NCI-H82 treated with DMSO at 0.1 percent for 48 hours (cell line): ENCODE measurements around the gene ZYX.
"Not testable (repeated sequence)": the region's sequence is repeated elsewhere in the genome, so short reads cannot be mapped to it uniquely, and the experiment has no call there.

Experiments
- DNase-seq: peaks from one replicate; lab custom pipeline; 2025; ENCODE audit not compliant: unreplicated experiment; lab: John Stamatoyannopoulos, UW

Gene ZYX

DNA sequence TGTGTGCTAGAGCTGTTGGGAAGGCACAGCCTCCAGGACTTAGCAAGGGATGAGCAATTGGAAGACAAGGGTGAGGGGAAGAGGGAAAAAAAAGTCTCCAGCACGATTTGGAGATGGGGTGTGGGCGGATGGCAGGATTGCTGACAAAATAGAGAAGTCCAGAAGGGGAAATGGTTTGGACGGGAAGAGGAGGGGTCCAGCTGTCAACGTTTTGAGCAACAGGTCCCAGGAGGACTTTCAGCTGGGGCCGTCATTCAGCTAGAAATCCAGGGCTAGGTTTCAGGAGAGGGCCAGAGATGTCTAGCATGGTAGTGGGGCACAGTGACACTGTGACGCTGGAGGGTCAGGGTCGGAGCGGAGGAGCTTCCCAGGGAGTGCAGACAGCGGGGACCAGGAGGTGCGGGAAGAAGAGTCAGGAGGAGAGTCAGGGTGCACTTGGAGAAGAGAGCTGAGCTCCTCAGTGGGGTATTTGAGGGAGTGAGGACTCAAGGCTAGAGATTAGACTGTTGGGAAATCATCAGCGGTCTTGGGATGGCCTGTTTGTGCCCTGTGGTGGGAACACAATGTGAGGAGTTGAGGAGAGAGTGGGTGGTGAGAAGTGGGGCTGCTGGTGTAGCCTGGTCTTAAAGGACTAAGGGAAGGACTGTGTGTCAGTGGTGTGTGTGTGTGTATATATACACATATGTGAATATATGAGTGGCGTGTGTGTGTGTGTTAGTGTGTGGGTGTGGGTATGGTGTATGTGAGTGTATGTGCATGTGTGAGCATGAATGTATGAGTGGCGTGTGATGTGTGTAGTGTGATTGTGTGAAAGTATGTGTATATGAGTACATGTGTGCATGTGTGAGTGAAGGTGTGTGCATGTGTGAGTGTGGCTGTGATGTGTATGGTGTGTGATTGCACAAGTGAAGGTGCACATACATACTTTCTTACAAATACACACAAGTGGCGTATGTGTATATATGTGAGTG lies 3.8 kb downstream of the ZYX start:
- DNase-seq: no peak

DNA sequence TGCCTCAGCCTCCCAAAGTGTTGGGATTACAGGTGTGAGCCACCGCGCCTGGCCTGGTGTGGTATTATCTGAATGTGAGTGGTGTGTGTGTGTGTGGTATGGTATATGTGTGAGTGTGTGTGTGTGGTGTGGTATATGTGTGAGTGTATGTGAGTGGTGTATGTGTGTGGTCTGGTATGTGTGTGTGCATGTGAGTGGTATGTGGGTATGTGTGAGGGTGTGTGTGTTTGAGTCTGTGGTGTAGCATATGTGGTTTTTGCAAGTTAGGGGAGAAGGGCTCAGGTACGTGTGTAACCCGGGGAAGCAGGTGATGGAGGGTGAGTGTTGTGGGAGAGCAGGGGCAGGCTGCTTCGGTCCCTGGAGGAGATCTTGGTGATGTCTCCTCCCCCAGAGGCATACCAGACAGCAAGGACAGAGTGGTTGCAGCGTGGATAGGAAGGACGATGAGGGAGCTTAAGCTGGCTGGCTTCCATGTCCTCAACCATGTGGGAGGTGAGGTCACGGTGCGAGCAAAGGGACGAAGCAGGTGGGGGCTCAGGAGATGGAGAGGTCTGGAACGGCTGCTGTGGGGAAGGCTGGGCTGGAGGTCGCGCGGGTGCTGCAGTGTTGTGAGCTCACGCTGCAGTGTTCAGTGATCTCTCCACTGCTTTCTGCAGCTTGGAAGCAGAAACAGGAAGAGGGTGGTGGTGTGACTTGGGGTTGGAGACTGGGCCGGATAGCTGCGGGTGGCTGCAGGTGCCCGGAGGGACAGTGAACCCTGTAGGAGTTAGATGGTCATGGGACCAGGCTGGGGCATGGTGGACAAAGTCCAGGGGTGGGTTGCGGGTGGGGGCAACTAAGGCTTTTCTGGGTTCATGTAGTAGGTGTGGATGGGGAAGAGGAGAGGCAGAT lies 5.0 kb downstream of the ZYX start:
- no peak for DNase-seq

DNA sequence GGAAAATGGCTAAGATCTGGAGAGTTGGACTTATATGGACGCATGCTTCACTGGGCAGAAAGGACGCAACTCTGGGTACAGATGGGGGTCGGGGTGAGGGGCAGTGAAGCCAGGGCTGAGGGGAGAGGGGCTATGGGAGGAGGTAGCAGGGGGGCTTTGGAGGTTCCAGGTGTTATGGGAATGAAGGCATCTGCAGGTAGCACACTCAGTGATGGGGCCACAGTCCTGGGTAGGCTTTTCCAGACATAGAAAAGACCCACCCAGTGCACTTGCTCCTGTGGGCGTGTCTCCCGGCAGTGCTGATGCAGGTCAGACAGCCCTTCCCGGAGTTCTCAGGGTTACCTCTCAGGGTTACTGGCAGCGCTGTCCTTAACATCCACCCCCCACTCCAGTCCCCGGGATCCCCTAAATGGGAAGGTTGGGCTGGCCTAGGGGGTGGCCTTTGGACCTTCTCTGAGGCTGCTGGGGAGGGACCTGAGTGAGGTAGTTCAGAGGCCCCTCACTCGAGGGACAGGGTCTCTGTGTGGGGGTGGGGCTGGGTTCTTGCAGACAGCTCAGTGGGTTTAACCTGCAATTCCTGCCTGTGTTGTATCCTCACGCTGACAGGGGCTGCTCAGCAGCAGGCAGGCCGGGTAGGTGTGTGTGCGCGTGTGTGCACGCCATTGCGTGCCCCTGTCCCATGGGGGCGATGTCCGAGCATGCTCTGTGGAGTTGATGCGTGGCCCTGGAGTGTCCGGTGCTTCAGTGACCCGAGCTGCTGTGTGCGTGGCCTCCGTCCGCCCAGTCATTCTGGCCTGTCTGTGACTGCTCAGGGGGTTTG lies 6.2 kb downstream of the ZYX start:
- no peak for DNase-seq

DNA sequence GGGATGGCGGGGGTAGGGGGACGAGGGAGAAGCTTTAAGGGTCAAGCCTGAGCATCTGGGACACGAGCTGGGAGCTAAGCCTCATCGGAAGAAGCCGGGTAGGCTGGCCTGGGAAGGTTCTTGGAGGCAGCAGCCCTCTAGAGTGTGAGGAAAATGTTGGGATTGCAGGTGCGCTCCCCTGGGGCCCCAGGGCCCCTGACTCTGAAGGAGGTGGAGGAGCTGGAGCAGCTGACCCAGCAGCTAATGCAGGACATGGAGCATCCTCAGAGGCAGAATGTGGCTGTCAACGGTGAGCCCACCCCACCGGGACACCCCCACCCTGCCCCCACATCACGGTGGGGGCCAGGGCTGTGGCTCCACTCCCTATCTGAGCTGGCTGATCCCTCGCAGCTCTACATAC lies 6.9 kb downstream of the ZYX start:
- no peak for DNase-seq

DNA sequence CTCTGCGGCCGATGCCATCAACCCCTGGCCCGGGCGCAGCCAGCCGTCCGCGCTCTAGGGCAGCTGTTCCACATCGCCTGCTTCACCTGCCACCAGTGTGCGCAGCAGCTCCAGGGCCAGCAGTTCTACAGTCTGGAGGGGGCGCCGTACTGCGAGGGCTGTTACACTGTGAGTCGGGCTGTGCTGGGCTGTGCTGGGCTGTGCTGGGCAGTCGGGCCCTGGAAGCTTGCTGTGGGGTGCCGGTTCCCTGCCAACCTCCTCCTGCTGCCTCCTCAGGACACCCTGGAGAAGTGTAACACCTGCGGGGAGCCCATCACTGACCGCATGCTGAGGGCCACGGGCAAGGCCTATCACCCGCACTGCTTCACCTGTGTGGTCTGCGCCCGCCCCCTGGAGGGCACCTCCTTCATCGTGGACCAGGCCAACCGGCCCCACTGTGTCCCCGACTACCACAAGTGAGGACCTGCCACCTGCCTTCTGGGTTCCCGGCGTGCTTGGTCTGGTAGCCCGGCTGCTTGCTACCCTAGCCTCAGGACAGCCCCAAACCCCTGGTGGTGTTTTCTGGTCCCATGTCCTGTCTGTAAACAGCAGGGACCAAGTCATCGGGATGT lies 7.5 kb downstream of the ZYX start:
- no peak for DNase-seq

DNA sequence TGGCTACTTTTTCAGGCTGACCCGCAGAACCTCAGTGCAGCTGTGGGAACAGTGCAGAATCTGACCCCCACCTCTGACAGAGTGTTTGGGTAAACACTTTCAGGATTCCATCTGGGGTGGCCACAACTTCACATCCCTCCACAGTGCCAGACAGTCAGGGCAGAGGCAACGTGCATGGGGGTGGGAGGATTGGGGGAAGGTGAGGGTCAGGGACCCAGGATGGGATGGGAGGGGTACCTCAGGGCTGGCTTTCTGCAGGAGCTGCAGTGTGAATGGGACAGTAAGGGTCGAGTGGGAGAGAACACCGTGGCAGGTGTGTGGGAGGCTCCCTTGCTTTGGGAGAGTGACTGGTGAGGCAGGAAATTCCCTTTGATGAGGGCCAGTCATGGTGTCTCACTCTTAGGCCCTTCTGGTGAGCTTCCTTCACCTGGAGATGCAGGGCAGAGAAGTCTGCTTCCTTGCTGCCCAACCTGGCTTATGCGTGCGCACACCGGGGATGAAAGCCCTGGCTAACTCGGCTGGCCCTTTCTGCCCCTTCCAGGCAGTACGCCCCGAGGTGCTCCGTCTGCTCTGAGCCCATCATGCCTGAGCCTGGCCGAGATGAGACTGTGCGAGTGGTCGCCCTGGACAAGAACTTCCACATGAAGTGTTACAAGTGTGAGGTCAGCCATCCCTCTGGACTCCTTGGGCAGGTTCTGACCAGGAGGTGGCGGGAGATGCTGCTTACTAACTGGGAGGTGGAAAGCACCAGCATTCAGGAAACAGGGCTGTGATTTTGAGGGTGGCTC lies 8.4 kb downstream of the ZYX start:
- DNase-seq: no peak

DNA sequence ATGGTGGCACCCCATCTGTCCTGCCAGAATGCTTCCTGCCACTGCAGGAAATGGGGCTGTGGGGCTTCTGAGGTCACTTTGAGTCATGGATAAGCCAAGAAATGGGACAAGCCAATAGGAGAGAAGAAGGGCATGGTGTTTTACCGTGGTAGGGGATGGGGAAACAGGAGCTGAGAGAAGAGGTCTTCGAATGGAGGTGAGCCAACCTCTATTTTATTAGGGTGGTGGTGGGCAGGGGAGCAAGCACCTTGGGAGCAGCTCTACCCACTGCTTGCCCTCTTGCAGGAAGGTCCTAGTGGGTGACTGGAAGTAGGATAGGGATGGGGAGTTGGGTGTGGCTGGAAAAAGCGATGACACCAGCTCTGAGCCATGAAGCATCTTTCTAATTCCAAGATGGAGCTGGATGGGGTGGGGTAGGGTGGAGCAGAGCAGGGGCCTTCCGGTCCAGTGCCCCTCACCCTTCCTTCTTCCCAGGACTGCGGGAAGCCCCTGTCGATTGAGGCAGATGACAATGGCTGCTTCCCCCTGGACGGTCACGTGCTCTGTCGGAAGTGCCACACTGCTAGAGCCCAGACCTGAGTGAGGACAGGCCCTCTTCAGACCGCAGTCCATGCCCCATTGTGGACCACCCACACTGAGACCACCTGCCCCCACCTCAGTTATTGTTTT lies 9.1 kb downstream of the ZYX start:
- no peak for DNase-seq

DNA sequence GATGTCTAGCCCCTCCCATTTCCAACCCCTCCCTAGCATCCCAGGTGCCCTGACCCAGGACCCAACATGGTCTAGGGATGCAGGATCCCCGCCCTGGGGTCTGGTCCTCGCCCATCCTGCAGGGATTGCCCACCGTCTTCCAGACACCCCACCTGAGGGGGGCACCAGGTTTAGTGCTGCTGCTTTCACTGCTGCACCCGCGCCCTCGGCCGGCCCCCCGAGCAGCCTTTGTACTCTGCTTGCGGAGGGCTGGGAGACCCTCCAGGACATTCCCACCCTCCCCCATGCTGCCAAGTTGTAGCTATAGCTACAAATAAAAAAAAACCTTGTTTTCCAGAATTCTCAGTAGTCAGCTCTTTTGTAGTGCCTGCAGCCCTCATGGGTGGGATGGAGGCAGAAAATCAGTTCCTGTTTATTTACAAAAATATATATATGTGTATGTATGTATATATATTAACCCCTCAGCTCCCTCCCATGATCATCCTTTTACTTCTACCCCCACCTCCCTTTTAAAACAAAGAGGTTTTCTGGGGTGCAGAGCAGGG lies 9.7 kb downstream of the ZYX start:
- no peak for DNase-seq

DNA sequence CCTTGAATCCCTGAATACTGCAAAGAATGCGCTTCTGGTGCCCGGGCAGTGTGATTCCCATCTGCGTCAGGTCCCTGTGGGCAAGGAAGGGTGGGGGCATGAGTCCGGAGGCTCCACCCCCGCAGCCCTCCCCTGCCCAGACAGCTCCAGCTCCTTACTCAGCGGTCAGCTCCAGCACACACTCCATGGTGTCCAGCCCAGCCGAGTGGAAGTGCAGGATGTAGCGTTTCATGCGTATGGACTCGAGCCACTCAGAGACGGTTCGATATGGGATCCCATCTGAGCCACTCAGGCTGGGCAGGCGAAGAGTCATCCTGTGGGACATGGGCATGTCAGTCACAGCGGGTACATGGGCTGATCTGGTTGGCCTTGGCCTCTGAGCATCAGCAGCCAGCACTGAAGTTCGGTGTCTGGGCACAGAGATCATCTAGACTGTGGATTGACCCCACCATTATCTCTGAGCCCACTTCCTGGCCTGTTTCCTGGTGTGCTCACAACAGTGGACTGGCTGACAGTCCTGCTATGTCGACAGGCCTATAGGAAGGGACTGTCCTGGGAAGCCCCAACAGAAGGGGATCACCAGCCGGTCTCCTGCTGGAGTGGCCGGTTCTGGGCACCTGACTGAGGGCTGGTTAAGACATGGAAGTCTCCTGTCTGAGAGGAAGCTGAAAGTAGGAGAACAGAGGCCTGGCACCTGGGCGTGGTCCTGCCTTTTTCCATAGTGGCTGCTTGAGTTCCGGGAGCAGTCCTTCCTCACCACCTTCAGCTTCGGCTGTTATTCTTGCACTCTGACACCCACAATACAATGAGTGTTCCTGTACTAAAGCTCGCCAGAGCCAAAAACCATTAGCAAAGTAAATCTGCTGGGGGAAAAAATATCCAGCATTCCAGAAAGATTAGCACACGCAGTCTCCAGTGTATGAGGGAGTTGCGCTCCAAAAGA lies 10.6 kb downstream of the ZYX start:
- DNase-seq: no peak

DNA sequence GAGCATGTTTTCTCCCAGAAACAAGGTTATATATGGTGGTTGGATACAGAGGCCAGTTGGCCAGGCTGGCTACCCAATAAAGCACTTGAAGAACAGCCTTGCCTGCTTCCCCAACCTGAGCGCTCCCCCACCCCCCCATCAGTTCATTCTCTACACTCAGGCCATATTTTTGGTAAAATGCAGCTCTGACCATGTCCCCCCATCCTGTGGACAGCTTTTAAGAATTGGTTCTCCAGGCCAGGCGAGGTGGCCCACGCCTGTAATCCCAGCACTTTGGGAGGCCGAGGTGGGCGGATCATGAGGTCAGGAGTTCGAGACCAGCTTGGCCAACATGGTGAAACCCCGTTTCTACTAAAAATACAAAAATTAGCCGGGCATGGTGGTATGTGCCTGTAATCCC lies 11.3 kb downstream of the ZYX start:
- DNase-seq: not testable (repeated sequence)

DNA sequence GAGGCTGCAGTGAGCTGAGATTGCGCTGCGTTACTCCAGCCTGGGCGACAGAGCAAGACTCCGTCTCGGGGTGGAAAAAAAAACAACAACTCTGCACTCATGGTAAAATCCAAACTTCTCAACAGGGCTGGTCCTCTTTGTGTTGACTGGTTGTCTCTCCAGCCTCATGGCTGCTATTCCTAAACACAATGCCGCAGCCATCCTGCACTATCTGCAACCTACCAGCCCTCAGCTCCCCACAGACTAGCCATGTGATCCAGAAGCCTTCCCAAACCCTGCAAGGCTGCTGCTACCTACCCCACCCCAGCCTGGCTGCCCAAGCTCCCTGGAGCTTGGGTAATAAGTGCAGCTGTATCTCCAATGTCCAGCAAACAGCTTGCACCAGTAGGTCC lies 11.7 kb downstream of the ZYX start:
- DNase-seq: no peak

DNA sequence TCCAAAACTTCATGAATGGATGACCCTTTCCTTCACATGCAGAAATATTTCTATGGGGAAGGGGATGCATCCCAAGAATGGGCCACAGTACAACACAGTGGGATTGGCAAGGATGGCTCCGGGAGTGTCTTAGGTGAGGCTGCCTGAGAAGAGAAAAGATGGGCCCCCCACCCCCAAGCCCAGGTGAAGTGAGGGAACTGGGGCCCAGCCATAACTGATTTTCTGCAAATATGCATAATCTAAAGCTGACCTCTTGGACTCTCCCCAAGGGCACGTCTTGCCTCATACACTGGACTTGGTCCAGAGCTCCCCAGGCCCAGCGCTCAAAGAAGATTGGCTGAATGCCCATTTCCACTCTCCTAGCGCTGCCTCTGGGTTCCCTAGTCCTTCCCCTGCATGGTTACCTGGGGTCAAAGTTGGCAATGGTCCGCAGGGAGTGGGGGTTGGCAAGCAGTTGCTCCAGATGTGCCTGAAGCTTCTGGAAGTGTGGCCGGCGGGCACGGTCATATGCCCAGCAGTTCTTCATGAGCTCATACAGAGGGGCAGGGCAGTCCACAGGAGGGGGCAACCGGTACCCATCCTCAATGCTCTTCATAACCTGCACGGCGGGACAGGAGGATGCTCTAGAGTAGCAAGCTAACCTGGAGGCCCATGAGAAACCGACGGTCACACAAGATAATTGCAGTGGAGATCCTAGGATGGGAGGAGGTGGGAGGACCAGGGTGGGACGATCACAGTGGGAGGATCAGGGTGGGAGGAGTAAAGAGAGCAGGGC lies 12.3 kb downstream of the ZYX start:
- DNase-seq: no peak

DNA sequence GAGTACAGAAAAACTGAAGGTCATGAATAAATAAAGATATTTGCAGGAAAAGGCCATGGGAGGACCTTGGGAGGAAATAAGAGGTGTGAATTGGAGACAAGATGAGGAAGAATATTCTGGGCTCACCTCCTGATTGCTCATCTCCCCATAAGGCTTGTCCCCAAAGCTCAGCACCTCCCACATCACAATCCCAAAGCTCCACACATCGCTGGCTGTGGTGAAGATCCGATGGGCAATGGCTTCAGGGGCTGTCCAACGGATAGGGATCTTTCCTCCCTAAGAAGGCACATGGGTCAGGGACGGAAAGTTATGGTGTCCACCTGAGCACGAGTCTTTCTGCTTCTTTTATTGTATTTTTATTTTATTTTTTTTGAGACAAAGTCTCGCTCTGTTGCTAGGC lies 12.9 kb downstream of the ZYX start:
- DNase-seq: no peak

DNA sequence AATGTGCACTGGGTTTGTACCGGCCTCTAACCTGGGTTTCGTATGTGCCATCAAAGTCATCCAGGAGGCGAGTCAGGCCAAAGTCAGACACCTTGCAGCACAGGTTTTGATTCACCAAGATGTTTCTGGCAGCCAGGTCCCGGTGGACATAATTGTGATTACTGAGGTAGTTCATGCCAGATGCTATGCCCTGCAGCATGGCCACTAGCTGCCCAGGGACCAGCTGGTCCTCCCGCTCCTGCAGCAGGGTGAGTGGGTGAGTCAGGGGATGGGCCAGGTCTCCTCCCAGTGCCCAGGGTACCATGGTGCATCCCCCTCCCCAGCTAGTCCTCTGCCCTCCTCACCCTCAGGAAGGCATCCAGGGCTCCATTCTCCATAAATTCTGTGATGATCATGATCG lies 13.6 kb downstream of the ZYX start:
- DNase-seq: no peak

DNA sequence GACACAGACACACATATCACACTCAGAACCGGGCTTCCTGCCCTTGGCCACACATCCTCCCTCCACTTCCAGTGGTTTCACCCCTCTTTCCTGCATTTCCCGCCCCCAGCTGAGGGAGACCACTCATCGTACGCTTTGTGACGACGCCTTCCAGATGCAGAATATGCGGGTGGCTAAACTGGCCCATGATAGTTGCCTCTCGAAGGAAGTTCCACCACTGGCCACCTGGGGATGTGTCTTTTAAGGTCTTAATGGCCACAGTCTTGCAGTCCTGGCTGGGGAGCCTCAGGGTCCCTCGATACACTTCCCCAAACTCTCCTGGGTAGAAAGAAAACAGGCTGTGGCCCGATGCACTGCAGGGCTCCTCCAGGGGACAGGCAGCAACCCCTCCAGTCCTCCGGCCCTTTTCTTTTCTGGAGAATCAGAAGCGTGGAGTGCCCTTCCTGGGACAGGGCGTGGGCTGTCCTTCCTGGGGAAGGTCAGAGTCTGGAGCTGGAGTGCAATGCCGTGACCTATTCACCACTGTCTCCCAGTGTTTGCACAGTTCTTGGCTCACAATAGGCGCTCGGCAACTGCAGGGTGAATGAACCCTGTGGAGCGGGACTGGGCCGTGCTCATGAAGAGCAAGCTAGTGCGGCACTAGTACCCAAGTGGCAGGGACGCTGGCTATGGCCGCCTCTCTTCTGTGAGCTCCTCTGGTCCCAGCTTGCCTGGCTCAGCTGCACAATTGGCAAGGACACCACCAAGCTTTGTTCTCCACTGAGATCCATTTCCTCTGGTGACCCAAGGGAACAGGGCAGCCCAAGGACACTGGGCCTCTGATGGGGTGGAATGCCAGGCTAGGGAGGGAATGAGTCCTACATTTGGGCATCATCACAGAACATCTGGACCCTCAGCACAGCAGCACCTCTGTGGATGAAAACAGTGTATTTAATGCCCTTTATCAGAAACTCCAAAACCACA lies 14.3 kb downstream of the ZYX start:
- no peak for DNase-seq

DNA sequence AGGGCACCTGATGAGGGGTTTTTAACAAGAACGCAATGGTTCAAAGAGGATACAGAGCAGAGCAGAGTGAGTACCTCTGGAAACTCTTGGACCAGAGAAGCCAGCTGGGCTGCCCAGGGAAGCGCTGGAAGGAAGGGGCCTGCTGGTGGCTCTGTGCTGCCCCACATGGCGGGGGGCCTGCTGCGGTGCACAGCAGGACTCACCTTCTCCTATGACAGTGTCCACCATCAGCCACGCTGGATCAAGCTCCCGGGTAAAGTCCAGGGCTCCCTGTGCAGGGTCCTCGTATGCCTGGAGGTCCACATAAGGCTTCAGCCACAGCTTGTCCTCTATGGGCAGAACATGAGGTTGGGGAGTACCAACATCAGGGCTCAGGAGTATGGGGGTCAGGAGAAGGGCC lies 15.0 kb downstream of the ZYX start:
- DNase-seq: no peak
